ENCODE data around the gene EVL.
"Not testable (repeated sequence)": the region's sequence is repeated elsewhere in the genome, so short reads cannot be mapped to it uniquely, and the experiment has no call there.

EVL gene

GRCh38 chr14:100039903-100040302, 25.3 kb upstream of the EVL start:
- DNase-seq = no peak

- DNase-seq = no peak
Observed at GRCh38 chr14:100041271-100041670, 24.0 kb upstream of the EVL start.

GRCh38 chr14:100042286-100042685, 22.9 kb upstream of the EVL start:
- DNase-seq = no peak

- DNase-seq = no peak
Observed at GRCh38 chr14:100045642-100046344, 19.4 kb upstream of the EVL start.

GRCh38 chr14:100047600-100047999, 17.6 kb upstream of the EVL start:
- DNase-seq = no peak

GRCh38 chr14:100048786-100049185, 16.4 kb upstream of the EVL start:
- DNase-seq = no peak

GRCh38 chr14:100049220-100049619, 16.0 kb upstream of the EVL start:
- no peak for DNase-seq

GRCh38 chr14:100051103-100051502, 14.1 kb upstream of the EVL start:
- DNase-seq = no peak

- DNase-seq = no peak
Observed at GRCh38 chr14:100051543-100051942, 13.7 kb upstream of the EVL start.

GRCh38 chr14:100052819-100053218, 12.4 kb upstream of the EVL start:
- DNase-seq = no peak

GRCh38 chr14:100054316-100055075, 10.7 kb upstream of the EVL start:
- DNase-seq = no peak

- no peak for DNase-seq
Observed at GRCh38 chr14:100056431-100056830, 8.8 kb upstream of the EVL start.

GRCh38 chr14:100056964-100057795, 8.0 kb upstream of the EVL start:
- no peak for DNase-seq

- no peak for DNase-seq
Observed at GRCh38 chr14:100058777-100059437, 6.3 kb upstream of the EVL start.

GRCh38 chr14:100059438-100059781, 5.8 kb upstream of the EVL start:
- no peak for DNase-seq

- DNase-seq = no peak
Observed at GRCh38 chr14:100060760-100061159, 4.5 kb upstream of the EVL start.

GRCh38 chr14:100062590-100062989, 2.6 kb upstream of the EVL start:
- no peak for DNase-seq

- no peak for DNase-seq
Observed at GRCh38 chr14:100063314-100063941, 1.8 kb upstream of the EVL start.

- DNase-seq = not testable (repeated sequence)
Observed at GRCh38 chr14:100064335-100065092, 708 bp upstream of the EVL start.

- DNase-seq = peak; percentile 39
Observed at GRCh38 chr14:100065942-100066574, 836 bp downstream of the EVL start.

- no peak for DNase-seq
Observed at GRCh38 chr14:100066962-100067361, 1.7 kb downstream of the EVL start.
